GM19468 (cell line): ENCODE data around the gene EPDR1.

Experiments
- ATAC-seq: cut with Tn5 transposase; IDR thresholded peaks from one replicate; pipeline ENCODE4 v1.9.1; 2021; ENCODE audit warnings: mild to moderate bottlenecking, moderate library complexity, moderate number of reproducible peaks; ENCODE audit not compliant: unreplicated experiment; ENCODE audit errors: extremely low read depth

Gene EPDR1

DNA sequence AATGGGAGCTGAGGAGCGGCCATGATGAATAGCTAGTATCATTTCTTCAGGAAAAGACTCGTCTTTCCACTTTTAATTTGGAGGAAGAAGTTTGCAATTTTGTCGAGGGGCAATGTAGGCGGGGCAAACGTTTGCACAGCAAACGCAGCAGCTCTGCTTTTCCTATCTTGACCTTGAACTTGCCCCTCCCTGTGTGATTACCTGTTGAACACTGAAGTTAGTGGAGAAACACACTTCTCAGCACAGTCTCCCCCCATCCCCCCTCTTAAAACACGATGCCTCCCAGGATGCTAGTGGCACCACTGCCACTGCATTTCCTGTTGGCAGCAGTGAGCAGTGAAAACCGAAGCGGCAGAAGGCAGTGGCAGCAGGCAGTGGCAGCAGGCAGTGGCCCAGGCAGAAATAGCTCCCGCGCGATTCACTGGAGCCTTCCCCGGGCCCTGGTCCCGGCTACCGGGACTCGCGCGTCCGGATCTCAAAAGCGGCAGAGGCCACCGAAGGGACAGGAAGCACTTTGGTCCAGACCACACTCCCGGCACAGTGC, at the start of gene EPDR1:
Gene EPDR1, plus strand, starts transcription at position 336 of the 544 bp plus-strand sequence. CDS start 300 bp downstream, outside the sequence.
- ATAC-seq = peak; percentile 54

DNA sequence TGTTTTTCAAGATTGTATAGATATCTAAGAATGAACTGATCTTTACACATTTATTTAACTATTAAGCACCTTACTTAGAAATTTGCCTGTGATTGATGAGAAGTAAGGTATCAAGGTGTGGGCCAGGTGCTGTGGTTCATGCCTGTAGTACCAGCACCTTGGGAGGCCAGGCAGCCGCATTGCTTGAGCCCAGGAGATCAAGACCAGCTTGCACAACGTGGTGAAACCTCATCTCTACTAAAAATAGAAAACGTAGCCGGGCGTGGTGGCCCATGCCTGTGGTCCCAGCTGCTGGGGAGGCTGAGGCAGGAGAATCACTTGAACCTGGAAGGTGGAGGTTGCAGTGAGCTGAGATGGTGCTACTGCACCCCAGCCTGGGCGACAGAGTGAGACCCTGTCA, 38.4 kb upstream of the EPDR1 start:
- ATAC-seq = no peak

DNA sequence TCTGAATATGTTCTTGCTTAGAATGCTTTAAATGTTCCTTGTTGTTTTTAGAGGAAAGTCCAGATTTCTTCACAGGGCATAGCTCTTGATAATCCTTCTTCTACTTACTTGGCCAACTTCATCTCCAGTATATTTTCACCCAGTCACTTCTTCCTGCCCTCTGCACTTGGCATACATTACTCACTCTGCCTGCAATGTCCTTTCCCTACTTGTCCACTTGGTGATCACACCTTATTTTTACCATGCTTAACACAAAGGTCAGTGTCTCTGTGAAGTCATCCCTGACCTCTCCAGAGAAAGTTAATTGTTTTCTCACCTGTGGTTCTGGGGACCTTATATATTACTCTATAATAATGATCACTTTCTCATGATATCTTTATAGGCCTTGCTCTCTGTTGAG, 27.1 kb upstream of the EPDR1 start:
- ATAC-seq = no peak

DNA sequence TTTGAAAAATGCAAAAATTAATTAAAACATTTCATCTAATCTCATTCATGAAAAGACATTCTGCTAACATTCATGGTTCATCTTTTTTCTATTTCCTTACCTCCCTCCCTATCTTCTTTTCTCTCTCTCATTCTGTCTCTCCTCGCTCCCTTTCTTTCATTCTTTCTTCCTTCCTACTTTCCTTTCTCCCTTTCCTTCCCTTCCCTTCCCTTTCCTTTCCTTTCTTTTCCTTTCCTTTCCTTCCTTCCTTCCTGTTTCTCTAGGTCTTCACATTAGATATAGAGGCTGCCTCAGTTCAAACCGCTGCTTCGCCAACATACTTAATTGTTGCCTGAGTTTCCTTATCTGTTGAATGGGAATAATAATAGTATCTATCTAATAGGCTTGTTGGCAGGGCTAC, 25.8 kb upstream of the EPDR1 start:
- ATAC-seq = no peak

DNA sequence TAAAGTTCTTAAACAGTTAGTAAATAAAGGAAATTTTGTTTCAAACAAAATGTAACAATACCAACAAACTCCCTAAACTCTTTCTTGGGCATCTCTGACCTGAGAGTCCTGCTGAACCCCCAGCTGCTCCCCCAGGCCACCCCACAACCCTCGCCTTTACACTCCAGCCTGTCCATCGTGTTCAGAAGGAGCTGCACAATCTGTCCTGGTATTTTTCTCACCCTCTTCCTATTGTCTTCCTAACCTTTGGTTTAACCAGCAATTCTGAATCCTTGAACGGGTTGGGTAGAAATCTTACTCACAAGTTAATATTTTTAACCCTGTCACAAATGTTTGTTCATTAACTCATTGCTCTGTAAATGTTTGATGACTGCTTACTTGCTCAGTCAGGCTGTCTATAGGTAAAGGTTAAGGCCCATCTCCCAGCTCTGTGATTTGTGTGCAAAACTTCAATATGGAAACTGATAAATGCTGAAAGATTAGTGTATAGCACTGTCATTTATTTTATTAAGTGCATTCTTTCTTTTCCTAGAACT, 20.7 kb upstream of the EPDR1 start:
- ATAC-seq = no peak

DNA sequence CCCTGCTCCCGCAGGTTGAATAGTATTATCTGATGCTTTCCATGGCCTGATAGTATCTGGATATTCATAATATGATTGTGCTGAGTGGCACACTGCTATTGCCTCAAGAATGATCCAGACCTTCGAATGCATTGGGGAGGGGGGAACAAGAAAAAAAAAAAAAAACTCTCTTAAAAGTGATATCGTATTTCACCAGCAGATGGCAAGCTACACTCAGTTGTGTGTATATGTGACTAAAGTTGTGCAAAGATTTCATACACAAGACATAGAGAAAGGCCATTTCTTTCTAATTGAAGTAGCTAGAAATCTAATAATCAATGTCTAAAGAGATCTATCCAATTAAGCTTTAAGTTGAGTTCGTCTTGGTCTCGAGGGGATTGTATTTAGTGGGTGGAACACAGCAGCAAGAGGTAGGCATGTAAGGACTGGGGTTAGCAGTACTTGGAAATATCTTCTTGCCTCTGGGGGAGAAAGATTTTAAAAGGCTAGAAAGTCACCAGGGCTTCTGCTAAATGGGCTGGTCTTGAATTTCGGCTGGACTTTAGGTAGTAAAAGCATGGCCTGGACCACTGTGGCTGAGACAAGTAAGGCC, 19.1 kb upstream of the EPDR1 start:
- ATAC-seq = no peak

DNA sequence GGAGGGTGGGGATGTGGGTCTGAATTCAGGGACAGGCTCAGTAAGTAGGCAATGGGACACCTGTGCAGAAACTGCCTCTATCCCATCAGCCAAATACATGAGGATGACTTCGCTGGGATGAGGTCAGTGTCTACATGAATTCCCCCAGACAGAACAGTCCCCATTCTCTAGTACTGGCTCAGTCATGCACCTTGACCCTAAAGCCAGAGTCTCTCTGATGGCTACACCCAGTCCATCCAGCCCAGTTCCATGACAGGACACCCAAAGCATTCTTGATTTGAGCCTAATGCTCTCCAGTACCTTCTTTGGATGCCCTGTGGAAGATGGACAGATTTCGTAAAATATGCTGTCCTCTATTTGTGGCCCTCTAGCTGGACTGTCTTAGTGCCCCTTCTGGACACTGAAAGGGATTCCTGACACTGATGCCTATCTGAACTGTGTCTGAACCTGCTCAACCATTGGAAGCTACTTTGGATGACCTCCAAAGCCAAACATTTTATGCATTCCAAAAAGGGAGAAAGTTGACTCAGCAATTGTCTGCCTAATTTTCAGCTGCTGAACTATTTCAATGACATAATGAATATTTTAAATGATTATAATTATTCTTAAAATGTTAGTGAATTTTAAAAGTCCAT, 18.4 kb upstream of the EPDR1 start:
- ATAC-seq = no peak

DNA sequence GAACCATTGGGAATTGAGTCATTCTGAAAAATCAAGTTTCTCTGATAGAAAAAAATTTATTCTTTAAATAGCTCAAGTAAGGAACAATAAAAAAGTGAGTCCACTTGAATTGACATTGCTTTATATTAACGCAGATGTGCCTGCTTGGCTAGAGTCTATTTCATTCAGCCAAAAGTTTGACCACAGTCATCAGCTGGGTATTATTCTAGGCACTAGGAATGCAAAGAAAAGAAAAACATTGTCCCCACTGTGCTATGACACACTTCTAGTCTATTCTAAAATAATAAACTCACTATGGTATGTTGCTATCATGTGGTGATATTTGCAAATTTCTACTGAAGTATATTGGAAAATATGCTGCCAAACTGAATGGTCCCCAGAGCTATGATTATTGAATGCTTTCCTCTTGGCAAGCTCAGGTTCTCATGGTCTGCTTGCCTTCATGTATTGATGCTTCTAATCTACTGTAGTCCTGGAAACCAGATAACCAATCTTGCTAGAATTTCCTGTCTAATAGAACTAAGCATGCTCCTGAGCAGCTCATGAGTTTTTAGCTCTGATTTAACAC, 12.1 kb upstream of the EPDR1 start:
- no peak for ATAC-seq

DNA sequence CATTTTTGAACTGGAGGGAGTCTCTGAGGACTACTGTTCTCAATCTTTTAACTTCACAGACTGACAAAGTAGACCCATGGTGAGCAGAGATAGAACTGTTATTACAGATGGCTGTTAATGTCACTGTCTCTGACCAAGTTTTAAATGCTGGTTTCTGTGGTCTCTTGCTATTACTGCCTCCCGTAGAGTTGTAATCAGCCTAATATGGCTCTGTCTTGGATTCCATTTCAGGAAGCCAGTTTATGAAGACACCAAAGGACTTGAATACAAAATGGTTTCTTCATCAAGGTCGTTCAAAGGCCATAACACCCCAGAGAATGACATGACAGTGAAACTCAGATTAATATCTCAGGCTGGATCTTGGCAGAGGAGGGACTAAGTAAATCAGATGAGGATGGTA, 7.7 kb upstream of the EPDR1 start:
- ATAC-seq = no peak

DNA sequence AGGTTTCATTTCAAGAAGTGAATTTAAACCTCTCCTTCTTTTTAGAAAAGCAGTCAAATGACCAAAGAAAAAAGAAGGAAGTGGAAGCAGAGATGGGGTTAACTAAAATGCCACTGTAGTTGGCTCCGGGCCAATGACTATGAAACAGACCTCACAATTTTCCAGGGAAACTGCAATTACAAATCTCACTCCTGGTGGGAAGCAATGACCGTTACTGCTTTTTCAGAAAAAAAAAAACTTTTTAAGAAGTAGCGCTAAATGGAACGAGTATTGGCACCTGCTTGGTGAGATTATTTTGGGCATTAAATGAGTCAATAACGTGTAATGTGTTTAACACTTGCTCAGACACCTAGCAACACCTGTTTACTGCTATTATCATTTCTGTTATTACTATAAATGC, 5.0 kb upstream of the EPDR1 start:
- no peak for ATAC-seq

DNA sequence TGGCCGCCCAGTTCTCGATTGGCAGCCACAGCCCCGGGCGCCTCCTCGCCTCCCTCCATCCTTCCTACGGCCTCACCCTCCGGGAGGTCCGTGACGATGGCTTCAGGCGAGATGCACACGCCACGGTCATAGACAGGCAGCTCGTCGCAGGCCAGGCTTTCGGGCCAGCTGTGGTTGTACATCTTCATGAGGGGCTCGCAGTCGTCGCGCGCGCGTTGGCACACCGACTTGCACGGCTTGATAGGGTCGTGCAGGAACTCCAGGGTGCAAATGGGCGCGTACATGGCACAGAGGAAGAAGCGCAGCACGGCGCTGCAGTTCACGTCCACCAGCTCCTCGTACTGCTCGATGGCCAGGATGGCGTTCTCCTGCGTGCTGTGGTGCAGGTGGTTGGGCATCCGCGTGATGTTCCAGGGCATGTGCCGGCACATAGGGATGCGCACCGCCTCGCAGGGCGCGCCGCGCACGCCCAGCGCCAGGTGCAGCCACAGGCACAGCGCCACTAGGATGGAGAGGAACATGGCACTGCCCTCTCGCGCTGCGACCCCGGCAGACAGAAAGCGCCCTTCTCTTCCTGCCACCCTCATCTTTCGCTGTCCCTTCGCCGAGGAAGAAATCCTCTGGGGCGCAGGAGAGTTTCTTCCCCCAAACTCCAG, 4.3 kb upstream of the EPDR1 start:
- no peak for ATAC-seq

DNA sequence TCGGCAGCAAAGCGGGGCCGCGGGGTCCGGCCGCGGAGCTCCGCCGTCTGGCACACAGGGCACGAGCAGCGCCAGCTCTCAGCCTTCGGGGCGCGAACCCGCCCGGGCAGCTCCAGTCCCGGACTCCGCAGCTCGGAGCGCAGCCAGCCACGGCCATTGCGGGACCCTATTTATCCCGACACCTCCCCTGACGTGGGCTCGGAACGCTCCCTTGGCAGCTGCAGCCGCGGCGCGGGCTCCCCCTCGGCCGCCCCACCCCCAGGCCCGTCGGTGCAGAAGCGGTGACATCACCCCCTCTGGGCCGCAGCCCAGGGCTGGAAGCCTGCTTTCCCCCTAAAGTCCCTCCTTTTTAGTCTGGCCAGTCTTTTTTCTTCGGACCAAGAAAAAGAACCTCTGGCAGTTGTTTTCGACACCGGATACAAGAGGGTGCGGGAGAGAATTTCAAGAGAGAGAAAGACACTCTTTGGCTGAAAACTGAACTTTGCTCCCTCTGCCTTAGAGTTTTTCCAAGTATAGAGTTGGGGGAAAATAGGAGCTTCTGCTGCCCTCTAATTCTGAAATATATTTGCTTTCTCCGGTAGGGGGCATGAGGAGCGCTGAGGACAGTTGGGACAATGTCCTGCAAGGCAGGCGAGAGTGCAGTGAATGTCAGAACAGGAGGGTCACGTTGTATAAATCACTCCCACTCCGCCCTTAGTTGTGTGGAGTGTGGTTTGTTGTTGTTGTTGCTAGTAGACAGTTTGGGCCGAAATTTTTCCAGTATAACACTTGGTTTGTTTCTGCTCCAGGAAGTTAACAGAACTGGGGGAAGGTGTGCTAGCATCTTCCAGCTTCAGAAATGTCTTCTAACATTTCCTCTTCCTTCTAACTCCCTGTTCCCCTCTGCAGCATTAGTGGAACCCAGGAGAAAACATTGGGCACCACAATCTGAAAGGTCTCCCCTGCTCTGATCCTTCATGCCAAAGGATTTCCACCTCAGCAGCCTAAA, 3.5 kb upstream of the EPDR1 start, which contains the start of gene SFRP4:
Gene SFRP4, minus strand, starts transcription at position 145 of the 988 bp plus-strand sequence. CDS start 280 bp downstream, outside the sequence.
- no peak for ATAC-seq

DNA sequence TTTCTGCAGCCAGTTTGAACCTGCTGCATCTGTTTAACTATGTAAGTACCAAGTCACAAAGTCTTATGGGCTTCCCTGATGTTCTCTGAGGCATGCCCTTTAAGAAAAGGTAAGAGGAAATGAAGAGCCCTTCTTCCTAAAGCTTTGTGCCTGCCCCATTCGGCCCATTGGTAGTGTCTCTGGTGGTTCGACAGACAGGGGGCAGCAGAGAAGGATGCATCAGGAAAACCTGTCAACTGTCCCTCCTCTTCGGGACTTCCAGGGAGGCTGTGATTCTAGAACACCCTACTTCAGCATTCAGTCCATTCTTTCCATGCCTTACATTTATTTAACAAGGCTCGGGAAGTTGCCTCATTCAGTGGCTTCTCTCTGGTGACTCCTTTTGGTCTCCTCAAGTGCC, 1.9 kb upstream of the EPDR1 start:
- ATAC-seq = no peak

DNA sequence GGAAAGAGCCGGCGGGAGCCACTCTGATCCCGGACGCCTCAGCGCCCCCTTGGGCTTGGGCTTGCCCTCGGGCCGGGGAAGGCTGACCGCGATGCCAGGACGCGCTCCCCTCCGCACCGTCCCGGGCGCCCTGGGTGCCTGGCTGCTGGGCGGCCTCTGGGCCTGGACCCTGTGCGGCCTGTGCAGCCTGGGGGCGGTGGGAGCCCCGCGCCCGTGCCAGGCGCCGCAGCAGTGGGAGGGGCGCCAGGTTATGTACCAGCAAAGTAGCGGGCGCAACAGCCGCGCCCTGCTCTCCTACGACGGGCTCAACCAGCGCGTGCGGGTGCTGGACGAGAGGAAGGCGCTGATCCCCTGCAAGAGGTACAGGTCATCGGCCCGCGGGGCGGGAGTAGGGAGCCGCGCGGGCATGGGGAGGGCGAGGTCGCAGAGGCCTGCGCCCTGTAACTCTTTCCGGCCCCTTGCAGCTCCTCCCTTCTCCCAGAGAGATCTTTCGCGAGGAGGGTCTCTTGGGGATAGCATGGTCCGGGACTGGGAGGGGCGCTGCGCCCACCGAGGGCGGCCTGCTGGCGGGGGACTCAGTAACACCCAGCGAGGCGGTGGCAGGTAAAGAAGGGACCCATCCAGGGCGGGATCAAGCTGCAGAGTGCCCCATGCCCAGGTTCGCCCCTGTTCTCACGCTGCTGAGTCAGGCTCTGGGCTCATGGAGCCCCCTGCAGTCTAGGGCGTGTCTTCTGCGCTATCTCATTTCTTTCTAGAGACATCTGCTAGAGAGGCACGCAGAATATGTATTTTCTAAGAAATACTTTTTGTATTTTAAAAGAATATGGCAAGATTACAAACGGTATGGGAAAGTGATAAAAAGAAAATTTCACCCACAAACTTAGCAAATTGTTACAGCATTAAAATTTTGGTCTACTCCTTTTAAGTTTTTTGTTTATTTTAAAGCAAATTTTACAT, 687 bp downstream of the EPDR1 start:
- ATAC-seq = peak; percentile 20

DNA sequence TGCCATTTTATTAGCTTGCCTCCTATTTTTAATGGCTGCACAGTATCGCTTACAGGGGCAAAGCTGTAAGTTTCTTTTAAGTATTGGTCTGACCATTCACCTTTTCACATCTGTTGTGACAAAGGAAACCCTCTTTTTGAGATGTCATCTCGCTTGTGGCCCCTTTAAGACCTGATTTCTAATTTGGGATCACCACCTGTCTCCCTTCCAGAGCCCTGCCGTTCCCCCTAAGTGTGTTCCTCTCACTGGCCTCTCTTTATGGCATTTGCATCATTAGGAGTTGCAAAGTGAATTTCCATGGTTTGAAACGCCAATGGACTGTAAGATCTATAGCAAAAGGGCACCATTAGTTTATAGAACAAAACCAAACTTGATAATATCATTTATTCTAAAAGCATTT, 1.4 kb downstream of the EPDR1 start:
- ATAC-seq = no peak

DNA sequence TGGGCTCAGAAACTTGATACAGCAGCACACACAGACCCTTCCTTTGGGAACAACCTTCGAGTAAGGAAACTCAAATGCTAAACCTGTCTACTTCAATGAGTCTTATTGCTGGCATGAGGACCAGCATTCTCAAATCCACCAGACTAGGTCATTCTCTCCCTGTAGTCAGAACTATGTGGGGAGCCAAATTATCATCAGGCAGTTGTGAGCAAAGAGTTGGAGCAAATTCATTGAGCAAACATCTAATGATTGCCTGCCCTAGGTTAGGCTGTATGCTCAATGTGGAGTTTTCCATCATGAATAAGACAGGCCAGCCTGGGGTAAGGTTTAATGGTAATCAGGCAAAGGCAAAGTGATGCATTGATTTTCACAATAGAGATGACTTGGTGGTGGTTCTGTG, 3.6 kb downstream of the EPDR1 start:
- ATAC-seq = no peak

DNA sequence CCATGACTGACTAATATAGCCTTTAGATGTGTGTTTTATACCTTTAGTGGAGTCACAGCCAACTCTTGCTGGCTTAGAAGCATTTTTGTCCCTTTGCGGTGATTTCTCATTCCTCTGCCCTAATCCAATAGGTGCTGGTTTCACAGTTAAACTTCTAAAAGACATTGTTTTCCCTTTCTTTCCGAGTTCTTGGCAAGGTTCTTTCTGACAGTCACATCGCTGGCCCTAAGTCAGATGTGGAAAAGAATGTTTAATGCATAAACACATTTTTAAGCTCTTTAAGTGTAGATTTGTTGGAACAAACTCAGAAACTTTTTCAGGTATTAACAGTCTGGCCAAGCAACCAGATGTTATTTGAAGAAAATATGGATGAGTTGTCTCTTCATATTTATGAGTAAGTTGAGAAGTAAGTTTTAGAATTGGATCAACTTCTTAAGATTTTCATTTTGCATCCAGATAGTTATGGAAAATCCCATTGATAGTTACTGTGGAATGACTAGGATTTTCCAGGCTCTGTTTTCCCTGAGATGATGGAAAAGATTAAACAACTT, 4.1 kb downstream of the EPDR1 start:
- no peak for ATAC-seq

DNA sequence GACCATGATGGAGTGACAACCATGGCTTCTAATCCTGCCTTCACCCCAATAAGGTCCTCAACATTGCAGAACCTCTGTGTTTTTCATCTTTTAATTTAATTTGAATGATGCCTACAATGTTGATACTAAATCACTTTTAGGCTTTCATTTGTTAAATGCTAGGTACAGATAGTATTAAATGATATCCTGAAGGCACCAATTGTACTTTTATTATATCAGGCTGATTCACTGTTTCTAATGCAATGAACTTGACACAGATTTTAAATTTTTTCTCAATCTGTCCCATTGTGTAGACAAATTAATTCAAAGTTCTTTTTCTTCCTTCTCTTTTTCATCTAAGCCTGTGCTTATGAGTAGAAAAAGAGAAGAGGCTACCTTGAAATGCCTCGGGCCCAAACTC, 5.2 kb downstream of the EPDR1 start:
- no peak for ATAC-seq
